ENCODE measurements around the gene CLSTN2. TPM values are rescaled to one million over a fixed set of nuclear protein-coding genes. Genes with fewer than 3 reads are reported as not detected.

CLSTN2 gene
- total RNA-seq, 1 experiment from 2014 or later: 0.68 TPM

DNA sequence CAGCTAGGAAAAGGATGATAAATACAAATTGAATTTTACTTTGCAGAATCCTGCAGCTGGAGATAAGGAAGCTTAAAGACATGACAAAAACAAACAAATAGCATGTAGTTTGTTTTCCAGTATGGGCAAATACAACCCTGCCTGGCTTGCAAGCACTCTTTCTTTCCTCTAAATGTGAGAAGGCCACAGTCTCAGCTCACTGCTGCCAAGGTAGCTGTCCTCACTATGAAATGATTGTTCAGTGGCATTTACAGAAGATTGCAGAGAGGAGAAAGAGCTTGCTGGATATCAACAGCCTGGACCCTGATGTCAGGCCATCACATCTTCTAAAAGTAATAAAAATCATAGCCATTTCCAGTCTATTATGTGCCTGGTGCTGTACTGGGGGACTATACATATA lies 262.0 kb downstream of the CLSTN2 start:
- no peak overlapping the region for H3T11ph ChIP-seq (ENCODE audit: low read length)
- H3K4me2 ChIP-seq (ENCODE audit: insufficient read depth, insufficient read length, low read length): no peak overlapping the region
- H3K18ac ChIP-seq (ENCODE audit: insufficient read length, low read depth, low read length): no peak overlapping the region
- Mint-ChIP-seq H3K4me1 (peaks cover 31 to 33% of the 10 kb centered on the region in 2 experiments), H3K27me3 (ENCODE audit: low read depth) (no peaks in the 10 kb centered on the region; the same call in 1 of the 2 replicates), H3K36me3 (ENCODE audit: insufficient read depth in 1 of 3, low read depth in 3 of 3) (peaks cover 7 to 26% (median 9%) of the 10 kb centered on the region in 3 experiments; a peak in 6 of 7 replicates), H3K9me3 (peaks cover 18 to 22% of the 10 kb centered on the region in 2 experiments), H3K27ac (no peak overlapping the region), H3K4me3 (no peak overlapping the region)
- no peak overlapping the region for H3K56ac ChIP-seq (ENCODE audit: insufficient read length, low read depth, low read length)
- H3K4ac ChIP-seq (ENCODE audit: low read depth, low read length): no peak overlapping the region
- TF ChIP-seq, protein P1, sequence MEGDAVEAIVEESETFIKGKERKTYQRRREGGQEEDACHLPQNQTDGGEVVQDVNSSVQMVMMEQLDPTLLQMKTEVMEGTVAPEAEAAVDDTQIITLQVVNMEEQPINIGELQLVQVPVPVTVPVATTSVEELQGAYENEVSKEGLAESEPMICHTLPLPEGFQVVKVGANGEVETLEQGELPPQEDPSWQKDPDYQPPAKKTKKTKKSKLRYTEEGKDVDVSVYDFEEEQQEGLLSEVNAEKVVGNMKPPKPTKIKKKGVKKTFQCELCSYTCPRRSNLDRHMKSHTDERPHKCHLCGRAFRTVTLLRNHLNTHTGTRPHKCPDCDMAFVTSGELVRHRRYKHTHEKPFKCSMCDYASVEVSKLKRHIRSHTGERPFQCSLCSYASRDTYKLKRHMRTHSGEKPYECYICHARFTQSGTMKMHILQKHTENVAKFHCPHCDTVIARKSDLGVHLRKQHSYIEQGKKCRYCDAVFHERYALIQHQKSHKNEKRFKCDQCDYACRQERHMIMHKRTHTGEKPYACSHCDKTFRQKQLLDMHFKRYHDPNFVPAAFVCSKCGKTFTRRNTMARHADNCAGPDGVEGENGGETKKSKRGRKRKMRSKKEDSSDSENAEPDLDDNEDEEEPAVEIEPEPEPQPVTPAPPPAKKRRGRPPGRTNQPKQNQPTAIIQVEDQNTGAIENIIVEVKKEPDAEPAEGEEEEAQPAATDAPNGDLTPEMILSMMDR (conservative IDR thresholded peaks at IDR 0.05): no peak
- no peak overlapping the region for H4K8ac ChIP-seq (replicated peaks; ENCODE audit: insufficient read length, low read depth, low read length)
- H2BK20ac ChIP-seq (ENCODE audit: low read depth, low read length, poor library complexity, severe bottlenecking): no peak overlapping the region
- no peak overlapping the region for H3K9ac ChIP-seq (ENCODE audit: extremely low read depth, insufficient read length, low read length)
- H3K4me1 ChIP-seq (ENCODE audit: insufficient read depth, low read length): no peaks in the 10 kb centered on the region
- no peaks in the 10 kb centered on the region for H3K23me2 ChIP-seq (ENCODE audit: insufficient read length, low read depth, low read length, poor library complexity, severe bottlenecking)
- H3K79me1 ChIP-seq (ENCODE audit: insufficient read depth, low read depth, low read length, poor library complexity, severe bottlenecking): no peaks in the 10 kb centered on the region
- no peak overlapping the region for H2AK5ac ChIP-seq (ENCODE audit: insufficient read length, low read length)
- H2AFZ ChIP-seq (ENCODE audit: low read length): no peak overlapping the region
- no peak overlapping the region for H3K23ac ChIP-seq (ENCODE audit: insufficient read length, low read depth, low read length)
- no peak overlapping the region for H2BK120ac ChIP-seq (ENCODE audit: low read depth, low read length, poor library complexity, severe bottlenecking)
- no peaks in the 10 kb centered on the region for H4K20me1 ChIP-seq (ENCODE audit: control insufficient read depth, insufficient read depth, insufficient read length)
- no peak overlapping the region for H4K5ac ChIP-seq (ENCODE audit: insufficient read length, low read depth, low read length)
- H2BK12ac ChIP-seq (ENCODE audit: insufficient read length, low read depth, low read length): no peak overlapping the region
- H3K27me3 ChIP-seq (ENCODE audit: insufficient read depth, low read length): no peaks in the 10 kb centered on the region
- no peak overlapping the region for H3K14ac ChIP-seq (ENCODE audit: insufficient read depth, low read length)
- no peak overlapping the region for H2BK5ac ChIP-seq (ENCODE audit: insufficient read length, low read length)
- no peaks in the 10 kb centered on the region for H3K79me2 ChIP-seq (ENCODE audit: insufficient read depth, low read length)
- no peaks in the 10 kb centered on the region for H3K9me3 ChIP-seq (ENCODE audit: control insufficient read depth, low read depth, low read length)
- H4K91ac ChIP-seq (ENCODE audit: insufficient read length, low read depth, low read length): no peak overlapping the region
- no peak overlapping the region for H2BK15ac ChIP-seq (ENCODE audit: low read depth, low read length)
- H3K27ac ChIP-seq (ENCODE audit: insufficient read length, low read depth, low read length): no peak overlapping the region
- DNase-seq: no peak

Data from H9 (cell line).